ENCODE results near the gene FTCD.

FTCD gene

GRCh38 chr21:46171996-46172862 lies 16.9 kb upstream of the FTCD start:
- peak; percentile 12 for DNase-seq (ENCODE audit: low spot score)

DNA sequence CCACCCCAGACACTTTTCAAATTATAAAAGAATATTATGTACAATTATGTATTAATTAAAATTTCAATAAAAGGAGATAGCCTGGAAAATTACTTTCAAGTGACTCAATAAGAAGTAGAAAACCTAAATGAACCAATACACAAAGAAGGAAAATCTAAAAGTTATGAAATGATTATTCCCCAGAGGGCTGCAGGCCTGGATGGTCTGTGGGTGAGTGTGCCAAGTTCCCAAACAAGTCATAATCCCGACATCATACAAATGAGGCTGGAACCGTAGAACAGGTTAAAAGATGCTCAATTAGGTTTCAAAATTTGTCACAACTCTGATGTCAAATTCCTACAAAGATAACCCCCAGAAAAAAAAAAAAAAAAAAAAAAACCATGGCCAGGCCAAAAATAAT lies 16.2 kb upstream of the FTCD start:
- DNase-seq (ENCODE audit: low spot score), result no peak

DNA sequence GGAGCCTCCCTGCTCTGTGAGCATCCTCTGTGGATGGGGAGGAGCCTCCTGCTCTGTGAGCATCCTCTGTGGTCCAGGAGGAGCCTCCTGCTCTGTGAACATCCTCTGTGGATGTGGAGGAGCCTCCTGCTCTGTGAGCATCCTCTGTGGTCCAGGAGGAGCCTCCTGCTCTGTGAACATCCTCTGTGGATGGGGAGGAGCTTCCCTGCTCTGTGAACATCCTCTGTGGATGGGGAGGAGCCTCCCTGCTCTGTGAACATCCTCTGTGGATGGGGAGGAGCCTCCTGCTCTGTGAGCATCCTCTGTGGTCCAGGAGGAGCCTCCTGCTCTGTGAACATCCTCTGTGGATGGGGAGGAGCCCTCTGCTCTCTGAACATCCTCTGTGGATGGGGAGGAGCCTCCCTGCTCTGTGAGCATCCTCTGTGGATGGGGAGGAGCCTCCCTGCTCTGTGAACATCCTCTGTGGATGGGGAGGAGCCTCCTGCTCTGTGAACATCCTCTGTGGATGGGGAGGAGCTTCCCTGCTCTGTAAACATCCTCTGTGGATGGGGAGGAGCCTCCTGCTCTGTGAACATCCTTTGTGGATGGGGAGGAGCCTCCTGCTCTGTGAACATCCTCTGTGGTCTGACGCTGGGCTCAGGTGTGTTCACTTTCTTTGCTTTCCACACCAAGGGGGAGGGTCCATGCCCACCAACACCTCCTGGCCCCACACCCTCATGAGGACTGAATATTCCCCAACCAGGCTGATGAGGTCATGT lies 15.2 kb upstream of the FTCD start:
- peak; percentile 3 for DNase-seq (ENCODE audit: low spot score)

- peak; percentile 15 for DNase-seq (ENCODE audit: low spot score)
Observed at GRCh38 chr21:46168659-46169386, 13.4 kb upstream of the FTCD start.

- peak; percentile 21 for DNase-seq (ENCODE audit: low spot score)
Observed at GRCh38 chr21:46168238-46168637, 12.9 kb upstream of the FTCD start.

GRCh38 chr21:46165098-46165497 lies 9.7 kb upstream of the FTCD start:
- no peak for DNase-seq (ENCODE audit: low spot score)

GRCh38 chr21:46163380-46163779 lies 8.0 kb upstream of the FTCD start:
- no peak for DNase-seq (ENCODE audit: low spot score)

- peak; percentile 40 for DNase-seq (ENCODE audit: low spot score)
Observed at GRCh38 chr21:46161633-46162592, 6.5 kb upstream of the FTCD start.

GRCh38 chr21:46160907-46161632 lies 5.7 kb upstream of the FTCD start:
- DNase-seq (ENCODE audit: low spot score), result peak; percentile 39

GRCh38 chr21:46160657-46160906 lies 5.2 kb upstream of the FTCD start:
- no peak for DNase-seq (ENCODE audit: low spot score)

- no peak for DNase-seq (ENCODE audit: low spot score)
Observed at GRCh38 chr21:46159841-46160656, 4.7 kb upstream of the FTCD start.

DNA sequence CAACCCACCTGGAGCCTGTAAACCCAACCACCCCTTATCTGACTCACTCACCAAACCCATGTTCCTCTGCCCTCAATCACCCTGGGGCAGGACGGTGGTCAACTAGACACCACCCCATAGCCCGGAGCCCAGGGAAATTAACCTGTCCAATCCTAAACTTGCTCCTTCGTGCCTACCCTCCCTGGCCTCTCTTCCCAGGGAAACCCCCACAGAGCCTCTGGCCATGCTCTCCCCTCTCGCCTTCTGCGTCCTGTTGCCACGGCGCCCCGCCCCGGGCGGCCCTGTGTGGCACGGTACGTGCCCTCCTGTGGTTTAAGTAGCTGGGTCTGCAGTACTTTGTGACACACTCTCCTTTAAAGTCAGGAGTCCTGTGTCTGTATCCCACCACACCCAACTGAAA lies 4.0 kb upstream of the FTCD start:
- DNase-seq (ENCODE audit: low spot score), result no peak

DNA sequence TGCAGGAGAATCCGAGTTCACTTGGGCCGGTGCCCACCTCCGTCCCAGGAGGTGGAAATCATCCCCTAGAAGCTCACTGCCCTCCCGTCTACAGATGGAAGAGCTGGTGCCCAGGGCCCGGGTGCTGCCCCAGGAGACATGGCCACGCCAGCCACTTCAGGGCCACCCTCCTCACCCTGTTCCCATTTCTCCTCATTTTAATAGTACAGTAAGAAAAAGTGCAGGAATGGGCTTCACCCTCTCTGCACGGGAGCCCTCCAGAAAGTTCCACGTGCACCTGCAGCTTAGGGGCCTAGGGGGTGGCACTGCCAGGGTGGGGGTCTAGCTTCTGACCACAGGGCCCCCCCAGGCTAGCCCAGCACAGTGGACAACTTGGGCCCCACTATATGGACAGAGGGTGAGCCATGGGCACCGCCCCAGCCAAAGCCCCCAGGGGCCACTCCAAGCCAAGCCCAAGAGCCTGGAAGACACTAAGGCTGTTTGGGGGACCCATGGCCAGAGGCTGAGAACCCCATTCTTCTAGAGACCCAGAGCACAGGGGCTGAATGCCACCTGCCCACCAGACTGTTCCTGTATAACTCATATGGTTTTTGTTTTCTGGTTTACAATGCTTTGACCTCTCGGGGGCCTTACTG lies 3.4 kb upstream of the FTCD start:
- no peak for DNase-seq (ENCODE audit: low spot score)

- DNase-seq (ENCODE audit: low spot score), result no peak
Observed at GRCh38 chr21:46157987-46158451, 2.6 kb upstream of the FTCD start.

- no peak for DNase-seq (ENCODE audit: low spot score)
Observed at GRCh38 chr21:46157396-46157986, 2.1 kb upstream of the FTCD start.

DNA sequence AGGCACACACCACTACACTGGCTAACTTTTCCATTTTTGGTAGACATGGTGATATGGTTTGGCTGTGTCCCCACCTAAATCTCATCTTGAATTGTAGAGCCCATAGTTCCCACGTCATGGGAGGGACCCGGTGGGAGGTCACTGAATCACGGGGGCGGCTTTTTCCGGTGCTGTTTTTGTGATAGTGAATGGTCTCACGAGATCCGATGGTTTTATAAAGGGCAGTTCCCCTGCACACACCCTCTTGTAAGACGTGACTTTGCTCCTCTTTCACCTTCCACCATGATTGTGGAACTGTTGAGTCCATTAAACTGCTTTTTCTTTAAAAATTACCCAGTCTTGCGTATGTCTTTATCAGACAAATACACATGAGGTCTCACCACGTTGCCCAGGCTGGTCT lies 1.3 kb upstream of the FTCD start:
- DNase-seq (ENCODE audit: low spot score), result no peak

- DNase-seq (ENCODE audit: low spot score), result no peak
Observed at GRCh38 chr21:46156378-46156645, 933 bp upstream of the FTCD start.

GRCh38 chr21:46154955-46155513 lies 345 bp downstream of the FTCD start:
- DNase-seq (ENCODE audit: low spot score), result no peak

Measured in D341Med (cell line).